ENCODE results near the gene RUNX1. TPM values are rescaled to one million over a fixed set of nuclear protein-coding genes. Genes with fewer than 3 reads are reported as not detected.

The RUNX1 gene
- total and polyA plus RNA-seq, 10 donors: 4.8 to 70.0 (median 43.6) TPM

DNA sequence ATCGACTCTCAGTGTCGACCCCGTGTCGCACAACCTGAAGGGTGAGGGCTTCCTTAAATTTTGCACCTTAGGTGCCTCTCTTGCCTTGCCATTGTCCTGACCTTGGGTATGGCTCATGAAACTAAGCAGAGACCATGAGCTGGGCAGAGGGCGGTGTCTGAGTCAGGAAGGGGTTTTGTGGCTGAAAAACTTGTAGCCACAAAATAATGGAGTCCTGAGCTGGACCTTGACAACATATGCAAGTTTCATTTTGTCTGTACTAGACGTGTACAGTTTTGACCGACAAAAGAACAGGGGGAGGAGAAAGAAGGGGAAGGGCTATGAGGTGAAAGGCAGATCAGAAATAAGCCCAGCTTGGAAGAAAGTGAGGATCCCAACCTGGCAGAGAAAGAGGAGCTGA is 8.3 kb upstream of the RUNX1 start:
- Histone ChIP-seq H3K36me3 (no peaks in the 10 kb centered on the region), H3K27ac (no peak overlapping the region), H3K4me1 (peaks cover 0 to 7% (median 0%) of the 10 kb centered on the region in 6 donors), H3K9me3 (no peaks in the 10 kb centered on the region), H3K27me3 (replicated peaks in 1 of 7) (no peaks in the 10 kb centered on the region), H3K4me3 (no peak overlapping the region)
- intact Hi-C loops (cut with DNase I; ENCODE audit: low total_unique reads): loop anchor here (10.0 kb wide), 1 partner anchor 347 kb away; no protein-coding TSS in a partner anchor
- no peak for DNase-seq
- WGBS, 5 donors: 74 to 86% (median 77%) methylated on average over 7 of the region's 7 CpGs
- TF ChIP-seq POLR2AphosphoS5 (IDR thresholded peaks at IDR 0.05): no peak
- TF ChIP-seq POLR2A (IDR thresholded peaks at IDR 0.05): no peak
- TF ChIP-seq, protein P1, sequence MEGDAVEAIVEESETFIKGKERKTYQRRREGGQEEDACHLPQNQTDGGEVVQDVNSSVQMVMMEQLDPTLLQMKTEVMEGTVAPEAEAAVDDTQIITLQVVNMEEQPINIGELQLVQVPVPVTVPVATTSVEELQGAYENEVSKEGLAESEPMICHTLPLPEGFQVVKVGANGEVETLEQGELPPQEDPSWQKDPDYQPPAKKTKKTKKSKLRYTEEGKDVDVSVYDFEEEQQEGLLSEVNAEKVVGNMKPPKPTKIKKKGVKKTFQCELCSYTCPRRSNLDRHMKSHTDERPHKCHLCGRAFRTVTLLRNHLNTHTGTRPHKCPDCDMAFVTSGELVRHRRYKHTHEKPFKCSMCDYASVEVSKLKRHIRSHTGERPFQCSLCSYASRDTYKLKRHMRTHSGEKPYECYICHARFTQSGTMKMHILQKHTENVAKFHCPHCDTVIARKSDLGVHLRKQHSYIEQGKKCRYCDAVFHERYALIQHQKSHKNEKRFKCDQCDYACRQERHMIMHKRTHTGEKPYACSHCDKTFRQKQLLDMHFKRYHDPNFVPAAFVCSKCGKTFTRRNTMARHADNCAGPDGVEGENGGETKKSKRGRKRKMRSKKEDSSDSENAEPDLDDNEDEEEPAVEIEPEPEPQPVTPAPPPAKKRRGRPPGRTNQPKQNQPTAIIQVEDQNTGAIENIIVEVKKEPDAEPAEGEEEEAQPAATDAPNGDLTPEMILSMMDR (IDR thresholded peaks at IDR 0.05 in 8 of 11, conservative IDR thresholded peaks at IDR 0.05 in 3 of 11): no peak

DNA sequence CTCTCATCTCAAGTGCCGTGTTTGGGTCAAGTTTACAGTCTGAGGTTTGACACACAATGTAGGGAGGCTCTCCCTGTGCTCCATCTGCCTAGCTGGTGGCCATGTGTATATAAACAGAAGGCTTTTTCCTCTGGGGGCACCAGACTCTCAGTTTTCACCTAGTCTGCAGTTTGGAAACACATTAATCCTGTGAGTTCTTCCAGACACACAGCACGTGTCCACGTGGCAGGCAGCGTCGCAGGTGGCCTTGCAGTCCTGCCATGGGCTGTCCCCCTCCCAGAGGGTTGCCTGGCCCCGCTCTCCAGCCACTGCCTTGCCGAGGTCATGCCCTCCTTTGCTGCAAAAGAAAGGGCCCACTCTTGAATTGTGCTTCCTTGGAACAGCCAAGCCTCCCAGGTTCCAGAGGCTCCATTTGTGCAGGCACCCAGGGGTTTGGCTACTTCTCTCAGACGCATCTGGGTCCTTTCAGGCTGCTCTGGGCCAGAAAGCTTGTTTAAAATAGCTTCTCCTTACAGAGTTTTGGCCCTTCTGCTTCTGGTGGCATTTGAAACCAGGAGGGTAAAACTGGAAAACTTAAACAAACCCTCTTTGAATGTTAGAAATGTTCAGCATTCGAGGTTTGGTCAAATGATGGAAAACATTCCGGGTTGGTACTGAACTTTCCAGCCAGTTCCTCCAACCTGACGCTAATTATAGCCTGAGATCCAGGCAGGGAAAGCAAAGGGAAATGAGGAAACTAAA is 4.4 kb upstream of the RUNX1 start:
- no peaks in the 10 kb centered on the region for H3K27me3 ChIP-seq (replicated peaks in 1 of 7)
- DNase-seq: no peak
- no peaks in the 10 kb centered on the region for H3K9me3 ChIP-seq
- intact Hi-C loops (cut with DNase I; ENCODE audit: low total_unique reads): loop anchor here (5.0 to 10.0 kb wide), 2 partner anchors 166 to 351 kb away; no protein-coding TSS in a partner anchor
- 76 to 90% (median 86%) methylated on average over 8 to 11 of the region's 11 CpGs for WGBS, 5 donors
- TF ChIP-seq POLR2A (IDR thresholded peaks at IDR 0.05) (no peak), POLR2AphosphoS5 (IDR thresholded peaks at IDR 0.05) (no peak)
- TF ChIP-seq, protein P1 (IDR thresholded peaks at IDR 0.05 in 8 of 11, conservative IDR thresholded peaks at IDR 0.05 in 3 of 11): no peak
- H3K4me1 ChIP-seq: peaks cover 17 to 43% (median 35%) of the 10 kb centered on the region in 6 donors
- H3K36me3 ChIP-seq: no peaks in the 10 kb centered on the region
- no peak overlapping the region for H3K27ac ChIP-seq
- H3K4me3 ChIP-seq: no peak overlapping the region

DNA sequence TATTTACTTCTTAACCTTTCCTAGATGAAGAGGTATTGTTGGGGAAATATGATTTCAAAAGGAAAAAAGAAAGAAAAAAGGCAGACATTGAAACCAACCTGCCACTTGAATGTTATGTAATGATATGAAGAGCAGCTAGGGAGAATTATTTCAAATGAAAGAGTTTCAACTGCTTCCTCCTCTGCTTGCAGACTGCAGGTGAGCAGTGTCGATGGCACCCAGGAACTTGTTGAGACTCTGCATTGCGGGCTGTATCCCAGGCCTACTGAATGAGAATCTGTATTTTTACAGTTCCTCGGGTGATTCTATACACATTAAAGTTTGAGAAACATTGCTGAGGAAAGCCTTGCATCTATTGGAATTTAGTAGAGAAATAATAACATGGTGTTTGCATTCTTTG is 3.7 kb upstream of the RUNX1 start:
- H3K27ac ChIP-seq: no peak overlapping the region
- WGBS, 5 donors: 81 to 90% (median 87%) methylated on average over 3 of the region's 3 CpGs

More for the DNA sequence above, 3.7 kb upstream of the RUNX1 start:
- Histone ChIP-seq H3K36me3 (no peaks in the 10 kb centered on the region), H3K4me3 (no peak overlapping the region), H3K27me3 (replicated peaks in 1 of 7) (peaks cover 0 to 4% (median 0%) of the 10 kb centered on the region in 7 donors), H3K9me3 (no peaks in the 10 kb centered on the region), H3K4me1 (peaks cover 17 to 50% (median 42%) of the 10 kb centered on the region in 6 donors)
- intact Hi-C loops (cut with DNase I; ENCODE audit: low total_unique reads): loop anchor here (5.0 to 10.0 kb wide), 2 partner anchors 166 to 352 kb away; no protein-coding TSS in a partner anchor
- DNase-seq: no peak
- TF ChIP-seq, protein P1 (IDR thresholded peaks at IDR 0.05 in 8 of 11, conservative IDR thresholded peaks at IDR 0.05 in 3 of 11): no peak
- TF ChIP-seq POLR2A (IDR thresholded peaks at IDR 0.05): no peak
- TF ChIP-seq POLR2AphosphoS5 (IDR thresholded peaks at IDR 0.05): no peak

Data from spleen (tissue), 11 donors.